Measurements from ENCODE around the gene OLFM3. TPM values are rescaled to one million over a fixed set of nuclear protein-coding genes. Genes with fewer than 3 reads are reported as not detected.

Gene OLFM3
- total RNA-seq, 2 experiments from 2014 or later: not detected

DNA sequence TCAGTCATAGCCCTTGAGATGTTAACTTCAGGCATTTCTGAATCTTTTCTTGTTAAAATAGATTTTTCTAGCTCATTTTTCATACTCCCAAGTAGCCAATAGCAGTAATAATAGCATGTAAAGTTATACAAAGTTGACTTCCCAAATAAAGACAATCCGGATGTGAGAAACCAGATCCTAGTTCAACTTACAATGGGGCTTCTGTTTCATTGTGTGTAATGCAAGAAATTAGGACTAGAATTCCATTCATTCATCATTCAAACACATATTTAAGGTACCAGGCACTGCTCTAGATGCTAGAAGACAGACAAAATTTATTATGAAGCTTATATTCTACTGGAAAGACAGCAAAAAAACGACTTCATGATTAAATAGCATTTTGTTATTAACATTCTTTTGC lies 240.3 kb downstream of the OLFM3 start:
- H3K4me3 ChIP-seq (ENCODE audit: low read length): no peak overlapping the region
- no peaks in the 10 kb centered on the region for H3K4me1 Mint-ChIP-seq (ENCODE audit: low read depth)
- H3K4me3 Mint-ChIP-seq: no peak overlapping the region
- ChIA-PET POLR2A (no interaction called here), CTCF (no interaction called here)
- H3K4me1 ChIP-seq (ENCODE audit: insufficient read depth, low read length): no peaks in the 10 kb centered on the region
- H3K27me3 Mint-ChIP-seq: no peaks in the 10 kb centered on the region
- intact Hi-C loops (cut with DNase I, micrococcal nuclease): no loop called here
- H3K36me3 ChIP-seq (ENCODE audit: insufficient read depth, low read length): no peaks in the 10 kb centered on the region
- no peaks in the 10 kb centered on the region for H3K36me3 Mint-ChIP-seq (ENCODE audit: low read depth)
- TF ChIP-seq, protein P1, sequence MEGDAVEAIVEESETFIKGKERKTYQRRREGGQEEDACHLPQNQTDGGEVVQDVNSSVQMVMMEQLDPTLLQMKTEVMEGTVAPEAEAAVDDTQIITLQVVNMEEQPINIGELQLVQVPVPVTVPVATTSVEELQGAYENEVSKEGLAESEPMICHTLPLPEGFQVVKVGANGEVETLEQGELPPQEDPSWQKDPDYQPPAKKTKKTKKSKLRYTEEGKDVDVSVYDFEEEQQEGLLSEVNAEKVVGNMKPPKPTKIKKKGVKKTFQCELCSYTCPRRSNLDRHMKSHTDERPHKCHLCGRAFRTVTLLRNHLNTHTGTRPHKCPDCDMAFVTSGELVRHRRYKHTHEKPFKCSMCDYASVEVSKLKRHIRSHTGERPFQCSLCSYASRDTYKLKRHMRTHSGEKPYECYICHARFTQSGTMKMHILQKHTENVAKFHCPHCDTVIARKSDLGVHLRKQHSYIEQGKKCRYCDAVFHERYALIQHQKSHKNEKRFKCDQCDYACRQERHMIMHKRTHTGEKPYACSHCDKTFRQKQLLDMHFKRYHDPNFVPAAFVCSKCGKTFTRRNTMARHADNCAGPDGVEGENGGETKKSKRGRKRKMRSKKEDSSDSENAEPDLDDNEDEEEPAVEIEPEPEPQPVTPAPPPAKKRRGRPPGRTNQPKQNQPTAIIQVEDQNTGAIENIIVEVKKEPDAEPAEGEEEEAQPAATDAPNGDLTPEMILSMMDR (IDR thresholded peaks at IDR 0.05): no peak
- H3K27me3 ChIP-seq (ENCODE audit: control insufficient read depth in 1 of 2, insufficient read depth in 2 of 2, low read length in 2 of 2): no peaks in the 10 kb centered on the region
- H3K9me3 ChIP-seq (ENCODE audit: control insufficient read depth in 1 of 2, insufficient read depth in 1 of 2, low read length in 2 of 2): peaks cover 0 to 3% of the 10 kb centered on the region in 2 experiments
- no peak for DNase-seq
- H3K27ac ChIP-seq (ENCODE audit: low read depth in 1 of 2, low read length in 2 of 2): no peak overlapping the region
- no peak for ATAC-seq (ENCODE audit: poor library complexity)
- no peaks in the 10 kb centered on the region for H3K9me3 Mint-ChIP-seq
- H3K27ac Mint-ChIP-seq: no peak overlapping the region
